Gastrocnemius medialis (tissue), 4 donors: ENCODE data around the gene H2BK1.

Experiments
- POLR2A ChIP-seq, 2 donors: fragments of 450-650 bp; IDR thresholded peaks; one replicate each; pipeline ENCODE4 v1.6.1; 2017; ENCODE audit warnings: antibody characterized with exemption in 2 of 2, mild to moderate bottlenecking in 2 of 2, moderate library complexity in 2 of 2
- TF ChIP-seq, protein P1 (sequence below), 5 experiments: fragments of 450-650 bp in 3 of 5; fragments of 200-600 bp in 2 of 5; sonication (generic) in 2 of 5; IDR thresholded peaks in 4 of 5; conservative IDR thresholded peaks in 1 of 5; 1 replicate in 4 of 5; 2 replicates in 1 of 5; pipeline ENCODE4 v1.5.1; 2016 to 2019; ENCODE audit warnings: antibody characterized with exemption in 5 of 5, mild to moderate bottlenecking in 3 of 5, moderate library complexity in 3 of 5

DNA sequence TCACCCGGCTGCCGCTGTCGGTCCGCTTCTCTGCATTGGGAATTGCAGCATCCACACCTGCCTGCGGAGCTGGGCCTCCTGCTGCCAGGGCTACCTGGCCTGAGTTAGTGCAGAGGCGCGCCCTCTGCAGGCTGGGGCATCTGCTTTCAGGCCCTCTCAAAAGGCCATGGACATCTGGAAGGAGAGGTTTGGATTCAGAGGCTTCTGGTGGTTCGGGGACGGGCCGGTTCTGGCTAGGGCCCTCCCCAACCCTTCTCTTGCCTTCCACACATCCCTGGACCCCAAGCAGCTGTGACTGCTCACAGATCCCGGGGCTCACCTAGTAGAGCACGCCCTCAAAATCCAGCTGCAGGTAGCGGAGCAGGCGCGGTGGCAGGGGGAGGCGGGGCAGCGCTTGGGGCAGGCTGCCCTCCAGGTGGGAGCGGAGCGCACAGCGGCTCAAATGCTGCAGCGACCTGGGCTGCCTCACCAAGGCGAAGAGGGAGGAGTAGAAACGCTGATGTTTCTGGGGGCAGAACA is 34.4 kb downstream of the H2BK1 start:
- TF ChIP-seq, protein P1, sequence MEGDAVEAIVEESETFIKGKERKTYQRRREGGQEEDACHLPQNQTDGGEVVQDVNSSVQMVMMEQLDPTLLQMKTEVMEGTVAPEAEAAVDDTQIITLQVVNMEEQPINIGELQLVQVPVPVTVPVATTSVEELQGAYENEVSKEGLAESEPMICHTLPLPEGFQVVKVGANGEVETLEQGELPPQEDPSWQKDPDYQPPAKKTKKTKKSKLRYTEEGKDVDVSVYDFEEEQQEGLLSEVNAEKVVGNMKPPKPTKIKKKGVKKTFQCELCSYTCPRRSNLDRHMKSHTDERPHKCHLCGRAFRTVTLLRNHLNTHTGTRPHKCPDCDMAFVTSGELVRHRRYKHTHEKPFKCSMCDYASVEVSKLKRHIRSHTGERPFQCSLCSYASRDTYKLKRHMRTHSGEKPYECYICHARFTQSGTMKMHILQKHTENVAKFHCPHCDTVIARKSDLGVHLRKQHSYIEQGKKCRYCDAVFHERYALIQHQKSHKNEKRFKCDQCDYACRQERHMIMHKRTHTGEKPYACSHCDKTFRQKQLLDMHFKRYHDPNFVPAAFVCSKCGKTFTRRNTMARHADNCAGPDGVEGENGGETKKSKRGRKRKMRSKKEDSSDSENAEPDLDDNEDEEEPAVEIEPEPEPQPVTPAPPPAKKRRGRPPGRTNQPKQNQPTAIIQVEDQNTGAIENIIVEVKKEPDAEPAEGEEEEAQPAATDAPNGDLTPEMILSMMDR (IDR thresholded peaks at IDR 0.05 in 4 of 5, conservative IDR thresholded peaks at IDR 0.05 in 1 of 5): no peak
- TF ChIP-seq POLR2A (IDR thresholded peaks at IDR 0.05): no peak
